K562 (cell line): ENCODE results near the gene RAVER2. TPM values are rescaled to one million over a fixed set of nuclear protein-coding genes. Genes with fewer than 3 reads are reported as not detected.

Experiments used
- ATAC-seq: fragments of 200-7000 bp; cut with Tn5 transposase; 3 replicates; pipeline ENCODE4 v1.9.1; 2020; ENCODE audit warnings: moderate library complexity
- BruUV-seq: library from RNA; stranded (reverse); fragments of 400-500 nt; replicated peaks from 2 replicates; lab custom pipeline; 2021; lab: Mats Ljungman, UMichigan
- CTCF ChIA-PET: fragments of 300-600 bp; formaldehyde crosslinking; extraction: SDS; loops from one replicate; lab custom pipeline; 2021; ENCODE audit warnings: low intra/inter-chr PET ratio; lab: Yijun Ruan, JAX
- POLR2A ChIA-PET: fragments of 300-600, 350-650 bp; sonication (Branson Sonifier 250); formaldehyde crosslinking; extraction: SDS; loops from one replicate; lab custom pipeline; 2021; ENCODE audit warnings: antibody characterized with exemption, inconsistent platforms; lab: Yijun Ruan, JAX
- DNase-seq, 4 experiments: peaks; one replicate each; pipeline versions ENCODE4 v3.0.0 to v3.0.0-alpha.2; 2011 to 2018; ENCODE audit warnings: low spot score in 3 of 4, mixed read lengths in 3 of 4; ENCODE audit errors: extremely low read depth in 1 of 4
- FAIRE-seq: peaks from 2 replicates; lab custom pipeline; 2011; peaks lifted over from hg19 to GRCh38; lab: Jason Lieb, UNC
- H2AFZ ChIP-seq: 2 replicates; pipeline ENCODE4 v1.6.0; 2011; ENCODE audit warnings: low read depth, low read length, control low read depth, inconsistent platforms
- H3K27ac ChIP-seq: fragments of 200-600 bp; 3 replicates; pipeline ENCODE4 v1.8.0; 2011; ENCODE audit warnings: low read depth, mild to moderate bottlenecking, control low read depth, inconsistent platforms, low read length, moderate library complexity, mixed read lengths; ENCODE audit errors: extremely low read depth
- H3K27me3 ChIP-seq, 2 experiments: fragments of 300-600 bp in 1 of 2; 2 replicates in 1 of 2; 3 replicates in 1 of 2; pipeline versions ENCODE4 v1.6.0 to v1.8.0; 2011; ENCODE audit warnings: inconsistent platforms in 2 of 2, low read length in 2 of 2, mild to moderate bottlenecking in 1 of 2, mixed read lengths in 1 of 2, moderate library complexity in 1 of 2; ENCODE audit not compliant: control insufficient read depth in 2 of 2, insufficient read depth in 2 of 2
- H3K36me3 ChIP-seq: fragments of 300-600 bp; 3 replicates; pipeline ENCODE4 v1.8.0; 2011; ENCODE audit warnings: mild to moderate bottlenecking, low read length, inconsistent platforms; ENCODE audit not compliant: control insufficient read depth, insufficient read depth
- H3K4me1 ChIP-seq, 2 experiments: fragments of 200-600 bp in 1 of 2; replicated peaks in 1 of 2; 2 replicates in 1 of 2; 3 replicates in 1 of 2; pipeline versions ENCODE4 v1.5.1 to v1.8.0; 2011; ENCODE audit warnings: inconsistent platforms in 2 of 2, low read length in 2 of 2, mild to moderate bottlenecking in 1 of 2, mixed read lengths in 1 of 2, moderate library complexity in 1 of 2; ENCODE audit not compliant: control insufficient read depth in 2 of 2, insufficient read depth in 2 of 2
- H3K4me2 ChIP-seq: 2 replicates; pipeline ENCODE4 v1.6.1; 2011; ENCODE audit warnings: low read length, control low read depth, inconsistent platforms, mixed read lengths; ENCODE audit not compliant: insufficient read depth
- H3K4me3 ChIP-seq: fragments of 200-600 bp; sonication (generic), shearing (Covaris generic); 2 replicates; pipeline ENCODE4 v1.5.1; 2016; ENCODE audit warnings: control low read depth, inconsistent platforms
- H3K79me2 ChIP-seq: fragments of 200-600 bp; 3 replicates; pipeline ENCODE4 v1.8.0; 2011; ENCODE audit warnings: low read length, inconsistent platforms; ENCODE audit not compliant: control insufficient read depth, insufficient read depth
- H3K9ac ChIP-seq, 2 experiments: 2 replicates each; pipeline versions ENCODE4 v1.6.0 to v1.6.1; 2011; ENCODE audit warnings: low read depth in 2 of 2, low read length in 2 of 2, control low read depth in 1 of 2, inconsistent platforms in 1 of 2, mild to moderate bottlenecking in 1 of 2, mixed read lengths in 1 of 2; ENCODE audit not compliant: insufficient read depth in 1 of 2
- H3K9me1 ChIP-seq: one replicate; pipeline ENCODE4 v1.6.0; 2011; ENCODE audit warnings: inconsistent platforms, mild to moderate bottlenecking, low read length, moderate library complexity; ENCODE audit not compliant: control insufficient read depth, insufficient read depth
- H3K9me3 ChIP-seq: replicated peaks from 2 replicates; pipeline ENCODE4 v1.5.1; 2011; ENCODE audit warnings: low read depth, low read length, inconsistent platforms; ENCODE audit not compliant: control insufficient read depth, insufficient read depth
- H4K20me1 ChIP-seq: replicated peaks from 2 replicates; pipeline ENCODE4 v1.6.1; 2011; ENCODE audit warnings: low read length, inconsistent platforms, mixed read lengths; ENCODE audit not compliant: control insufficient read depth, insufficient read depth
- BHLHE40 ChIP-seq: IDR thresholded peaks from 2 replicates; pipeline ENCODE4 v1.6.1; 2011; ENCODE audit warnings: low read length, improper control_type of control experiment
- E2F5 ChIP-seq: sonication (generic); formaldehyde crosslinking; IDR thresholded peaks from 2 replicates; pipeline ENCODE4 v1.8.0; 2022; ENCODE audit warnings: mild to moderate bottlenecking, missing genetic modification reagents
- USF1 ChIP-seq: sonication (generic); formaldehyde crosslinking; IDR thresholded peaks from 2 replicates; pipeline ENCODE4 v1.9.0; 2022; ENCODE audit warnings: mild to moderate bottlenecking, missing genetic modification reagents
- WGBS: fragments of 100-300 bp; shearing (Covaris generic); methylation state at CpG from one replicate; pipeline ENCODE4 v1.1.6; 2016; ENCODE audit warnings: low coverage, mixed read lengths; ENCODE audit not compliant: insufficient coverage; ENCODE audit errors: missing lambda C conversion rate; 5-methylcytosine and 5-hydroxymethylcytosine counted together
- in situ Hi-C: fragments of 300-500 bp; cut with MboI; formaldehyde crosslinking; loops from 4 replicates; pipeline ENCODE4 v1.15.0; 2018; ENCODE audit warnings: inconsistent platforms, mixed read lengths
- intact Hi-C: fragments of 100-400 bp; cut with micrococcal nuclease; formaldehyde crosslinking; loops from 2 replicates; pipeline ENCODE4 v1.14.2; 2022
- polyA plus RNA-seq, 8 experiments: library from polyadenylated mRNA; depleted of rRNA in 4 of 8; stranded (reverse) in 5 of 8; unstranded in 3 of 8; fragments of >200 nt; fragmentation: Nextera tagmentation in 2 of 8; fragmentation: Illumina TruSeq in 1 of 8; extraction: Ambion mirVana in 2 of 8; extraction: Trizol in 1 of 8; gene quantifications; 2 replicates each; pipeline versions ENCODE4 v1.2.1 to v1.2.3, GENCODE V29; 2011 to 2014; ENCODE audit warnings: inconsistent platforms in 1 of 8, missing spikeins in 1 of 8
- total RNA-seq, 7 experiments: library from RNA; depleted of rRNA in 6 of 7; stranded (reverse); fragments of >200 nt in 6 of 7; fragmentation: Illumina TruSeq in 2 of 7; extraction: Trizol in 2 of 7; gene quantifications; 2 replicates each; pipeline versions ENCODE4 v1.2.1 to v1.2.3, GENCODE V29; 2011 to 2021; ENCODE audit warnings: low replicate concordance in 1 of 7

Gene RAVER2
- total and polyA plus RNA-seq, 9 of the 15 experiments (the other 6 are each of a cell fraction or from before 2014, with no cell fraction given), result 1.8 to 6.1 (median 4.4) TPM

- TF ChIP-seq E2F5 (CRISPR knock-in tag), result no peak
These were observed 48.0 kb upstream of the RAVER2 start (continued) for GRCh38 chr1:64696879-64697278.

- intact Hi-C loops, result no loop called here
- Histone ChIP-seq H3K9ac (no peak overlapping the region), H3K9me3 (no peaks in the 10 kb centered on the region), H3K79me2 (no peaks in the 10 kb centered on the region), H3K4me3 (no peak overlapping the region)
- CTCF ChIA-PET, result no interaction called here
- no peak for FAIRE-seq
- no peak for TF ChIP-seq USF1 (CRISPR knock-in tag)
- peak; percentile 9; the same call in 1 of the 2 replicates for TF ChIP-seq BHLHE40
- TF ChIP-seq, all 486 proteins: peak for 1
- WGBS, result under 1% methylated on average over 8 of the region's 8 CpGs
- no TSS peak for BruUV-seq
- H3K36me3 ChIP-seq, result no peaks in the 10 kb centered on the region
- in situ Hi-C loops, result no loop called here
- no peaks in the 10 kb centered on the region for H4K20me1 ChIP-seq
- POLR2A ChIA-PET, result no interaction called here
- H3K9me1 ChIP-seq, result no peaks in the 10 kb centered on the region
- H3K27ac ChIP-seq, result no peak overlapping the region
- ATAC-seq, result no peak
- H3K4me2 ChIP-seq, result no peak overlapping the region
- H2AFZ ChIP-seq, result no peak overlapping the region
- H3K4me1 ChIP-seq, result no peaks in the 10 kb centered on the region
- no peak for DNase-seq
- peaks cover 6 to 11% of the 10 kb centered on the region in 2 experiments; a peak in 3 of 5 replicates for H3K27me3 ChIP-seq
These were observed 45.5 kb upstream of the RAVER2 start for GRCh38 chr1:64699327-64699726.
